ENCODE results near the gene NFAT5.
"Not testable (repeated sequence)": the region's sequence is repeated elsewhere in the genome, so short reads cannot be mapped to it uniquely, and the experiment has no call there.

The NFAT5 gene

DNA sequence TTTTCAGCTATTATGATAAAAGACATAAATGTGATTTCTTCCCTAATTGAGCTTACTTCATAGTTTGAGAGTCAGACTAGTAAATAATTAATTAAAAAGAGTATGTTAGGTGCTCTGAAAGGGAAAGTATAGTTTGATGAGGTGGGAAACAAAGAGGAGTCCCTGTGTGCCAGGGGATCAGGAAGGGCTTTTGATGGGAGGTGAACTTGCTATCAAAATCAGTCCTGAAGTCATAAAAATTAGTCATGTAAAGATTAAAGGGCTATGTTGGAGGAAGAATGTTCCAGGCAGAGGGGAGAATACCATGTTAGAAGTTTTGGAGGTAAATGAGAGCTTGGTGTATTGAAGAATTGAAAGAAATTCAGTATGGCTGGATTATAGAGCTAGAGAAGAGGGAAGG, 31.0 kb downstream of the NFAT5 start:
- DNase-seq: no peak

DNA sequence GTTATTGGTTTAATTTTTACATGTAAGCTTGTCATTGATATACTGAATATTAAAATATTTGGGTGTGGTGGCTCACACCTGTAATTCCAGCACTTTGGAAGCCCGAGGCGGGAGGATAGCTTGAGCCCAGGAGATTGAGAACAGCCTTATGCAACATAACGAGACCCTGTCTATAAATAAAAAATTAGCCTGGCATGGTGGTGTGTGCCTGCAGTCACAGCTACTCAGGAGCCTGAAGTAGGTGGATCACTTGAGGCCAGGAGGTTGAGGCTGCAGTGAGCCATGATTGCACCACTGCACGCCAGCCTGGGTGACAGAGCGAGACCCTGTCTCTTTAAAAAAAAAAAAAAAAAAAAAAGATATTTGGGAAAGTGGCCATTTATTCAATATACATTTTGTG, 32.3 kb downstream of the NFAT5 start:
- DNase-seq: no peak

DNA sequence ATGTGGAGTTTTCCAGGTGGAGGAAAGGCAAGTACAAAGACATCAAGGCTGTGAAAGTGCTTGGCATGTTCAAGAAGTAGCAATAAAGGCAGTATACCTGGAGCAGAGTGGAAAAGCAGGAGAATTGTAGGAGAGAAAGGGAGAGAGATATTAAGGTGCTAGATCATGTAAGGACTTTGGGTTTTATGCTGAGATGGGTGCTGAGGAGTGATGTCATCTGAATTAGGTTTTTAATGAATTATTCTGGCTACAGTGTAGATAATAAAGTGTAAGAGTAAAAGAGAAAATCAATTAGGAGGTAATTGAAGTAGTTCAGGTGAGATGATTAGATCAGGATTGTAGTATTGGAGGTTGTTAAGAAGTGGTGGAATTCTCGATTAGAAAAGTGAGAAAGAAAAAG, 34.0 kb downstream of the NFAT5 start:
- DNase-seq: no peak

DNA sequence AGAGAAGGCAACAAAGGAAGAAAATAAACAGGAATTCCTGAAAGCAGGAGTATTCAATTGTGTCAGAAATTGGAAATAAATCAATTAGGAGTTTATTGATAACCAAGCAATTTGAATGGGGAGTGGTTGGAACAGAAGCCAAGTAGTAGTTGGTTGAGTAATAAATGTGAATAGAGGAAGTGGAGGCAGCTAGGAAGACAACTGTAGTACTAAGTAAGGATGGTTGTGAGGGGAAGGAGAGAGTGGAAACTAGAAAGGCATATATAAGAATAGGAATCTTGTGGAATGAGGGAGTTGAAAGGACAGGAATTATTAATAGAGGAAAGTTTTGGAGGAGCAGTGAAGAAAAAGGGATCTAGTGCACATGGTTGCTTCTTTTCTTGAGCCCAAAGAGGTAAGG, 34.4 kb downstream of the NFAT5 start:
- DNase-seq: no peak

DNA sequence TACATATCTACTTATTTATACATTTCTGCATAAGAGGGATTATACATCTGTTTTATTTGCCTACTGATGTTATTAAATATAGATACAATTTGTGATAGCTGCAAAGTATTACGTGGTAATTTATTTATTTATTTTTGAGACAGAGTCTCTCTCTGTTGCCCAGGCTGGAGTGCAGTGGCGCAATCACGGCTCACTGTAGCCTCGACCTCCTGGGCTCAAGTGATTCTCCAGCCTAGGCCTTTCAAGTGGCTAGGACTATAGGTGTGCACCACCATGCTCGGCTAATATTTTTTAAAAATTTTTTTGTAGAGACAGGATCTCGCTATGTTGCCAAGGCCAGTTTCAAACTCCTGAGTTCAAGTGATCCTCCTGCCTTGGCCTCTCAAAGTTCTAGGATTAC, 35.5 kb downstream of the NFAT5 start:
- no peak for DNase-seq

DNA sequence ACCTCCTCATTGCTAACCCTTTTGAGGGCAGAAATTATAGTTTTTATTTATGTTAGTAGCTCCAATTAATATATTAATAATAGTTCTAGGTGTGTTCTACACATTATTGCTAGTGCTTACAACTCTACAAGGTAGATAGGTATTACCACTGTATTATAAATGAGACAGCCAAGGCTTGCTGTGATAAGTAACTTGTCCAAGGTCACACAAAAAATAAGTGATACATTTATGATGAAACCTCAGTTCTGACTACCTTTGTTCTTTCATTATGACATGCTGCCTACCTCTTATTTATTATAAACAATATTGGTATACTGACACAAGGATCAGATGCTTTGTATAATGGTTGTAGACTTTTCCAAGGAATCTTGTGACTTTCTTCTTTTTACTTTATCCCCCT, 41.2 kb downstream of the NFAT5 start:
- no peak for DNase-seq

DNA sequence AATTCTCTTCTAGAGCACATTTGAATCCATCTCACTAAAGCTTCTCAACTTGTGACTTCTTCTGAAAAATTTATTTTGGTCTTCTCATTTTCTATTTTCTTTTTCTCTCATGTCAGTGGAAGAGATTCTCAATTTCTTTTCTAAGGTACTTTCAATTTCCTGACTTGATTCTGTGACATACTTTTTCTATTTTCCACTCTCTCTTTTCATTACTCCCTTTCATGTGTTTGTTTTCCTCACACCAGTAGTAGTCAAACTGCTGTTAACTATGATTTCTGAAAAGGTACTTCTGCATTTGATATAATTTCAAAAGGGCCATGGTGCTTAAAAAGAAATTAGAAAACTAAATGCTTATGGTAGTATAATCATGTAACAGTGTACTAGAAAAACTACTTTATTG, 41.9 kb downstream of the NFAT5 start:
- no peak for DNase-seq

DNA sequence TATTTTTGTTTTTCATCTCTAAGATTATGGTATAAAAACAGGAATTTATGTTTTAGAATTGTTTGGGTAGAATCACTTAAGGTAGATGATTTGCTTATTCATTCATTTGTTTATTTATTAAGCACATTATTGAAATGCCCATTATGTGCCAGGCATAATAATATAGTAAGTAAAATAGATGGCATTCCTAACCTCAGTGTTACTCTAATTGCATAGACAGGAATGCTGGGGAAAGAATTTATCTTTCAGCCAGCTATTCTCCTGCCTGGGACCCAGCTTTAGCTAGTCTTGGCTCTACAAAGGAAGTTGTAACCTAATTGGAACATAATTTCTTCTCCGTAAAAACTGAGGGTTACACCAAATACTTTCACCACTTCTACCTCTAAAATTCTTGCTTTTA, 44.6 kb downstream of the NFAT5 start:
- no peak for DNase-seq

DNA sequence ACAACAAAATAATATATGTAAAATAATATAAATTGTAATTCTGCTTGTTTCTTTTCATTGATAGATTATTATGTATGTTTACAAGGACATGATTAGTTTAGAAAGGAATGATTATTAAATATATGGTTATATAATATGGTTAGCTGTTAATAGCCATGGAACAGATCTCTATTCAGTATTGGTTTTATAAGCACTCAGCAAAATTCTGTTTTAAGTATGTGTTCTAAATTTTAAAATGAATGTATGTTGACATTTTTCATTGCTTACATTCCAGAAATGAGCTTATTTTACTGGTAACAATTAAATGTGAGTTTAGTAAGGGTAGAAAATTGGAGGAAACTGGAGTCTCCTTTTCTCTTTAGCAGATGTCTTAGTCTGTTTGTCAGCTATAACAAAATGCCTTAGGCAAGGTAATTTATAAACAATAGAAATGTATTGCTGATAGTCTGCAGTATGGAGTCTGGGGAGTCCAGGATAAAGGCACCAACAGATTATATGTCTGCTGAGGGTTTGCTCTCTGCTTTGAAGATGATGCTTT, 45.4 kb downstream of the NFAT5 start:
- DNase-seq: no peak

DNA sequence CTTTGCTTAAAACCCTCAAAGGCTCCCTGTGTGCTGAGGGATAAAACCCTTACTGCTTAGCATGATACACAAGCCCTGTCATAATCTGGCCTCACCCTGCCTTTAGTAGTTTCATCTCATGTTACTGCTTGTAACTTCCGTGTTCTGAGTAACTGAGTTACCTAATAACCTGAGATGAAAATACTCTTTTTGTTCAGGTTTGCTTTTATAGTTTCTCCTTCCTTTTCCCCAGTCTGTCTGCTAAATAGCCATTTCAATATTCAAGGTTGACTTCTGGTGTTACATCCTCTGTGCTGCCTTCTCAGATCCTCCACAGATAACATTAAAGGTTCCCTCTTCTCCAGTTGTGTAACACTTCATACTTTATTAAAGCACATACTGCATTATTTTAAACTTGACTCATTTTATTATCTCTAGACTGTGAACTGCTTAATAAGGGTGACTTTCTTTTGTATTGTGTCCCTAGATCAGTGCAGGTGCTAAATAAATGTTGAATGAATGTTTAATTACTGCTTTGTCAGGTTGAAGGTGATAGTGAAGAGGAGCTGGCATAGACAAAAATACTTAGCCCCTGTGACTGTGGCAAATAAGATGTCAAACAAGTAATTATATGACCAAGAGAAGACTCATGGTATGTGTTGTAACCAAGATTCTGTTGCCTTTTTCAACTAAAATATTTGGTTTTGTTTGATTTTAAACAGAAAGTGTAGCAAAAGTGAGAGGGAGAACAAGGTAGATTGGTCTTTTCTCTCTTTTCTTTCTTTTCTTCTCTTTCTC, 47.8 kb downstream of the NFAT5 start:
- DNase-seq: no peak

DNA sequence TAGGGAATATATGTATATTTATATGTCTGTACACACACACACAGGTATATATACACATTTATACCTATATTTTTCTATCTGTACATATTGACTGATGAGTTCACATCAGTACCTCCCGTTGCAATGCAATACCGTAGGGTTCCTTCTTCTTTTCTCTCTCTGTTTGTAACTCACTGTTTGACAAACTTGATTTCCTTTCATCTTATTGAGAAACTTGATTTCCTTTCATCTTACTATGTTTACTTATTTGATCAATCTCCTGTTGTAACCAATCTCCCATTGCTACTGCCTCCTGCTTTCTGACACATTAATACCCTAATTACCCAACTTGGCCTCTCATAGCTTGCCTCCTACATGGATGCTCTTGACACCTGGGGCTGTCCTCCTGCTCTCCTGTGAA, 49.8 kb downstream of the NFAT5 start:
- no peak for DNase-seq

DNA sequence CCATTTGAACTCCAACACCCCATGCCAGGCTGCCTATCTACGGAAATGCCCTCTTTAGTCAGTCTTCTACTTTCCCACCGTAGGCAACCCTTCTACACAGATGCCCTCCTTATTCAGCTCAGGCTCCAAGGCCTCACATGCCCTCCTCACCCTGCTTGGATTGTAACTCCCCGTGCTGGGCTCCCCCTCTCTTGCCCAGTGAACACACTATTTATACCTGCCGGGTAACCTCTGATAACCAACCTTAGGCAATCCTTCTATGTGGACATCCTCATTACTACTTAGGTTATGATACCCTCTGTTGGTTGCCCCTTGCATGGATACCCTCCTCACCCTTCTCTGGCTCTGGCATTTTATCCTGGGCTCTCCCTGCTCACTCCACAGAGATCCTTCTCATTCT, 50.3 kb downstream of the NFAT5 start:
- no peak for DNase-seq

DNA sequence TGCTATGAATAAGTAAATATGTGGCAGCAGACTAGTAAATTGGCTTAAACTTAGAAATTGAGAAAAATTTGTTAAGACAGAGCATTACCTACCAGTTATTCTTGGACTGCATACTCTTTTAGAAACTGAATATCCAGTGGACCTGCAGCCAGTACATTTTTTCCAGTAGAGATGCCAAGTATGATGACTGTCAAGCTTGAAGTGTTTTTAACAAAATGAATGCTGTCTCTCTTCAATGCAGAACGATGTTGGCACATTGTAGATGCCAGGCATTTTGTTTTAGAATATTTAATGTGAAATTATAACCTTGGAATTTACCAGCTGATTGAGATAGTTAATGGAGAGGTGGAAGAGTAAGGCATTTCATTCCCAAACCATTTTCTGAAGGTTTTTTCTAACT, 52.5 kb downstream of the NFAT5 start:
- DNase-seq: no peak

DNA sequence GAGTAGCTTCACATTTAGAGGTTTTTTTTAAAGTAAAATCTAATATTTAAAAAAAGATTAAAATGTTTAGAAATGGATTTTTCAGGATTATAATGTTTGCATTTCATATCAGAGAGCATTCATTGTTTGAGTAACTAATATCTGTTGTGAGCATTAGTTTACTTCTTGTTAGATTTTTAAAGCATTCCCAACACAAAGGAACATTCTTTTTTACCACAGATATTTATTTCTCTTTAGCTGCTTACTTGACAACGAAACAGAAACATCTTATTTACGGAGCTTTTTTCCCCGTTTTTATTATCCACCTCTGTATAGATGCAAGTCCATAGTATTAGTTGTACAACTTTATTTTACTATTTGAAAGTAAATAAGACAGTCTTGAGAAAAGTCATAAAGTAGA, 53.0 kb downstream of the NFAT5 start:
- no peak for DNase-seq

DNA sequence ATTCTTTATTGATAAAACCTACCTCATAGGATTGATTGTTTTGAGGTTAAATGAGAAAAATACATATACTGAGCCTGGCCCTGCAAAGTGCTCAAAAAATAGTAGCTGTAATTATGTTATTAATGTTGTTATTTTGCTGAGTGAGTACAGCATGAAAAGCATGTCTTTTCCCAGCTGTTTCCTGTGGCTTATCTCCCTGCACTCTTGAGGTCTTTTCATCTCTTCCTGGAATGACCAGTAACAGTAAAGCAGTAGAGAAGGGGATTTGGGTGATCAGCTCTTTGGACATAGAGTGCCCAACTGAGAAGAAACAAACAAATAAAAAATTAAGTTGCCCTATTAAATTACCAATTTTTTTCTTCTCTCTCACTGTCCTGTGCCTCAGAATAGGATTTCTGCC, 53.7 kb downstream of the NFAT5 start:
- no peak for DNase-seq

DNA sequence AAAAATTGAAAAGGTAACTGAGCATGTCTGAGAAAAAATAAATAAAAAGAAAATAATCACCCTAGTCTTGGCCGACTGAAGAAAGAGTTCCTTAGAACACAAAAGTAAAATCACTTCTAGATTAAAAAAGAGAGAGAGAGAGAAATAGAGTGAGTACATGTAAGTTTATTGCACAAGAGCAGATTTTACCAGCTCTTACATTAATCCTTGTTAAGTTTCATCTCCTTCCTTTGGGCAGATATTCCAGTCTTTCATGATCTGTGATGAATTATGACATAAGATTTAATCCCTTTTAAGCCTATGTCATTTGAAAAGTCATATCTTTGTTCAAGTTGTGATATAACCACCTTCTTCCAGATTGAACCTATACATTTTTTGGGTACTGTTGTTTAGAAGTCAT, 54.8 kb downstream of the NFAT5 start:
- no peak for DNase-seq

DNA sequence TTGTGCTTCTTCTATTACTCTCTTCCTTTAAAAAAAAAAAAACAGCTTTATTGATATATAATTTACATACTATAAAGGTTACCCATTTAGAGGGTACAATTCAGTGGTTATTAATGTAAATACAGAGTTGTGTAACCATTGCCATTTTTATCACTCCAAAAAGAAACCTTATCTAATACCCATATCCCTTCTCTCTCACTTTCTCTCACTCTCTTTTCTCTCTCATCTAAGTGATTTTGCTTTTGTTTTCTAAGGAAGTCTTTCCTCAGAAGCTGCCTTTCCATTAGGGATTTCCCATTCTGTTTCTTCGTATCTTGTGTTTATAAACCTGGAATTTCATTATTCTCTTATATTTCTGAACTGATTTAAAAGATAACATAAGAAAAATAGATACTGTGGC, 55.5 kb downstream of the NFAT5 start:
- DNase-seq: no peak

DNA sequence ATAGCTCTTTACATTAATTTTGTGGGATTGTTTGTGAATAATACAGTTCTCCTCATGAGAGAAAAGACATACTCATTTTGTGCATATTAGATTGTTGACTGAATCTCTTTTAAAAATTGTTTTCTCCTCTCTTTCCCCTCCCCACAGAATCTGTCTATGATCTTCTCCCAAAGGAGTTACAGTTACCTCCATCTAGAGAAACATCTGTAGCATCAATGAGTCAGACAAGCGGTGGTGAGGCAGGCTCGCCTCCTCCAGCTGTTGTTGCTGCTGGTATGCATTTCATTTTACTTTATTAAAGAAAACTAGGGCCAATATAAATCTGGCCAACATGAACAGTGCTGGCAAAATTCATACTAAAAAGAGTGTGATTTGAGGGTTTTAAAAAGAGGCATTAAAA, 60.5 kb downstream of the NFAT5 start:
- no peak for DNase-seq

DNA sequence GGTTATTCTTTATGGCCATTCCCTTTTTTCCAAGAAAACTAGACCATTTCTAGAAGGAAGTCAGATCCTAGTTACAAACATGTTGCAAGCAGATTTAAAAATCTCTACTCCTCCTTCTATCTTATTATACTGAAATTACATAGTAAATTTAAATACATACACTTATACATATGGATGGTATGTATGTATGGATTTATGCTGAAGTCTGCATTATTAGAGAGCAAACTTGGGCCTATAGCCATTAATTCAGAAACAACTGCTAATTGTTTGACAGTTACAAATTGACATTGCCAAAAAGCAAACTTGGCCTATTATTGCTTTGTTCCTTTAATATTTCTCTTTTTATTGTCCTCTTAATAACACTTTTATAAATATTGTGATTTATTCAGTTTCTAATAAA, 67.1 kb downstream of the NFAT5 start:
- no peak for DNase-seq

DNA sequence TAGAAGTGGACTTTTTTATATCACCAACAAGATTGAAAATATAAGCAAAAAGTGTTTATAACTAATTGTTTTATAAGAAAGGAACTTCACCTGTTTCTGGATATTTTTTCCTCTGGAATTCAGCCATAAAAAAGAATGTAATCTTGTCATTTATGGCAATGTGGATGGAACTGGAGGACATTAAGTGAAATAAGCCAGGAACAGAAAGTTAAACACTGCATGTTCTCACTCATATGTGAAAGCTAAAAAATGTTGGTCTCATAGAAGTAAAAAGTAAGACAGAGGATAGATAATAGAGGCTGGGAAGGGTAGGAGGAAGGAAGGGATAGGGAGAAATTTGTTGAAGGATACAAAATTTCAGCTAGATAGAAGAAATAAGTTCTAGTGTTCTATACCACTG, 67.6 kb downstream of the NFAT5 start:
- no peak for DNase-seq

DNA sequence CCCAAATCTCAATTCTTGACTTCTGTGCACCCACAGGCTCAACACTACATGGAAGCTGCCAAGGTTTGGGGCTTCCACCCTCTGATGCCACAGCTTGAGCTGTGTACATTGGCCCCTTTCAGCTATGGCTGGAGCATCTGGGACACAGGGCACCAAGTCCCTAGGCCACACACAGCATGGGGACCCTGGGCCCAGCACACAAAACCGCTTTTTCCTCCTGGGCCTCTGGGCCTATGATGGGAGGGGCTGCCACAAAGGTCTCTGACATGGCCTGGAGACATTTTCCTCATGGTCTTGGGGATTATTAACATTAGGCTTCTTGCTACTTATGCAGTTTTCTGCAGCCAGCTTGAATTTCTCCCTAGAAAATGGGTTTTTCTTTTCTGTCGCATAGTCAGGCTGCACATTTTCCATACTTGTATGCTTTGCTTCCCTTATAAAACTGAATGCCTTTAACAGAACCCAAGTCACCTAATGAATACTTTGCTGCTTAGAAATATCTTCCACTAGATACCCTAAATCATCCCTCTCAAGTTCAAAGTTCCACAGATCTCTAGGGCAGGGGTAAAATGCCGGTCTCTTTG, 70.9 kb downstream of the NFAT5 start:
- DNase-seq: not testable (repeated sequence)

DNA sequence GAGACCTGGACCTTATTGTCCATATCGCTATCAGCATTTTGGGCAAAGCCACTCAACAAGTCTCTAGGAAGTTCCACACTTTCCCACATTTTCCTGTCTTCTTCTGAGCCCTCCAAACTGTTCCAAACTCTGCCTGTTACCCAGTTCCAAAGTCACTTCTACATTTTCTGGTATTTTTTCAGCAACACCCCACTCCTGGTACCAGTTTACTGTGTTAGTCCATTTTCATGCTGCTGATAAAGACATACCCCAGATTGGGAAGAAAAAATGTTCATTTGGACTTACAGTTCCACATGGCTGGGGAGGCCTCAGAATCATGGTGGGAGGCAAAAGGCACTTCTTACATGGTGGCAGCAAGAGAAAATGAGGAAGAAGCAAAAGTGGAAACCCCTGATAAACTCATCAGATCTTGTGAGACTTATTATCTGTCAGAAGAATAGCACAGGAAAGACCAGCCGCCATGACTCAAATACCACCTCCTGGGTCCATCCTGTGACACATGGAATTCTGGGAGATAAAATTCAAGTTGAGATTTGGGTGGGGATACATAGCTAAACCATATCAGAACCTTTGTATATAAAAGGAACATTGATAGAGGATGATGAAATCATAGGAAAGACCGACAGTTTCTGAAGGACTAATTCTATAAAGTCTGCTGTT, 71.6 kb downstream of the NFAT5 start:
- not testable (repeated sequence) for DNase-seq

DNA sequence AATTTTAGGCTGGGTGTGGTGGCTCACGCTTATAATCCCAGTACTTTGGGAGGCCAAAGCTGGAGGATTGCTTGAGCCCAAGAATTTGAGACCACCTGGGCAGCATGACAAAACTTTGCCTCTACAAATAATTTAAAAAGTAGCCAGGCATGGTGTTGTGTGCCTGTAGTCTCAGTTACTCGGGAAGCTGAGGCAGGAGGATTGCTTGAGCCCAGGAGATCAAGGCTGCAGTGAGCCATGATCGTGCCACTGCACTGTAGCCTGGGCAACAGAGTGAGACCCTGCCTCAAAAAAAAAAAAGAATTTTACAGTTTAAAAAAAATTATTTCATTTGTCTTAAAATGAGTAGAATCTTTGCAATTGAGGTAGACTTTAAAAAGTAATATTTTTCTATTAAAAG, 78.2 kb downstream of the NFAT5 start:
- DNase-seq: not testable (repeated sequence)

DNA sequence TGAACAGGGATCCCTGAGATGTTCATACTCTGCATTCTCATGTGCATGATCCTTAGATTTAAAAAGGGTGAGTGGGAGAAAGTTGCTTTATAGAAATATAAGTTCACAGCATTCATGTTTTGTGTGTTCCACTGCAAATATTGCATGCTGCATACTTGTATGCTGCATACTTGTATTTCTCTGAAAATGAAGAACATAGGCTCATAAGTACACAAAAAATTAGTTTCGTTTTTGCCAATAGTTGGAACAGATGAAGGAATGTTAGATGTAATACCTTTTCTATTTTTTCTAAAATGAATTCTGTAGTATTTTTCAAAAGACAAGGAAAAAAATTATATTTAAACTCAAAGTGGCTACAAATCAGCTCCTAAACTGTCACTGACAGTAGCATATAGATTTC, 79.0 kb downstream of the NFAT5 start:
- DNase-seq: no peak

All from activated effector memory CD4-positive, alpha-beta T cell treated with anti-CD3 and anti-CD28 coated beads, Interleukin-2, amount 50 U/mL, for 16 hours (primary cell).